Measurements from ENCODE around the gene GNAL.

GRCh38 chr18:11760498-11761167, 71.6 kb downstream of the GNAL start:
- TF ChIP-seq POLR2A (IDR thresholded peaks at IDR 0.05; ENCODE audit: extremely low read depth, insufficient read length) (no peak), CTCF (IDR thresholded peaks at IDR 0.05; ENCODE audit: low read depth, low read length) (no peak)

Data from NB4 (cell line).